Neuronal stem cell (in vitro differentiated cells): Measurements from ENCODE around the gene PRICKLE2. TPM values are rescaled to one million over a fixed set of nuclear protein-coding genes. Genes with fewer than 3 reads are reported as not detected.

ENCODE experiments used
- DNase-seq: peaks from one replicate; pipeline ENCODE4 v3.0.0-alpha.2; 2013; ENCODE audit warnings: low spot score
- H2AFZ ChIP-seq: one replicate; pipeline ENCODE4 v1.6.1; 2013; ENCODE audit warnings: mild to moderate bottlenecking, low read length, inconsistent platforms
- H2AK5ac ChIP-seq: 2 replicates; pipeline ENCODE4 v1.6.1; 2013; ENCODE audit warnings: low read depth, mild to moderate bottlenecking, inconsistent platforms, low read length, moderate library complexity, mixed read lengths
- H2BK120ac ChIP-seq: 2 replicates; pipeline ENCODE4 v1.6.1; 2013; ENCODE audit warnings: low read depth, mild to moderate bottlenecking, inconsistent platforms, low read length, moderate library complexity, mixed read lengths
- H2BK12ac ChIP-seq: one replicate; pipeline ENCODE4 v1.6.1; 2013; ENCODE audit warnings: low read length, inconsistent platforms
- H2BK15ac ChIP-seq: 2 replicates; pipeline ENCODE4 v1.6.1; 2013; ENCODE audit warnings: mild to moderate bottlenecking, low read length, inconsistent platforms, mixed read lengths
- H2BK5ac ChIP-seq: one replicate; pipeline ENCODE4 v1.6.1; 2013; ENCODE audit warnings: inconsistent platforms, mild to moderate bottlenecking, low read length, moderate library complexity
- H3K14ac ChIP-seq: one replicate; pipeline ENCODE4 v1.6.1; 2013; ENCODE audit warnings: low read length, inconsistent platforms
- H3K18ac ChIP-seq: 2 replicates; pipeline ENCODE4 v1.6.1; 2013; ENCODE audit warnings: low read length, inconsistent platforms
- H3K23ac ChIP-seq: 2 replicates; pipeline ENCODE4 v1.6.1; 2013; ENCODE audit warnings: low read depth, mild to moderate bottlenecking, mixed read lengths, low read length, inconsistent platforms; ENCODE audit not compliant: poor library complexity
- H3K27ac ChIP-seq: replicated peaks from 3 replicates; pipeline ENCODE4 v1.5.1; 2013; ENCODE audit warnings: low read length, inconsistent platforms
- H3K27me3 ChIP-seq, 3 experiments: 2 replicates each; pipeline ENCODE4 v1.6.1; 2013; ENCODE audit warnings: low read length in 3 of 3, mild to moderate bottlenecking in 2 of 3, inconsistent platforms in 1 of 3, low read depth in 1 of 3, mixed read lengths in 1 of 3, moderate library complexity in 1 of 3; ENCODE audit not compliant: control insufficient read depth in 3 of 3, insufficient read depth in 3 of 3
- H3K36me3 ChIP-seq, 2 donors: replicated peaks in 1 of 2; 2 replicates each; pipeline ENCODE4 v1.6.1; 2013; ENCODE audit warnings: low read length in 2 of 2; ENCODE audit not compliant: control insufficient read depth in 2 of 2, insufficient read depth in 2 of 2
- H3K4ac ChIP-seq: 2 replicates; pipeline ENCODE4 v1.6.1; 2013; ENCODE audit warnings: inconsistent platforms, mild to moderate bottlenecking, low read length, moderate library complexity
- H3K4me1 ChIP-seq, 2 donors: 1 replicate in 1 of 2; 2 replicates in 1 of 2; pipeline ENCODE4 v1.6.1; 2013; ENCODE audit warnings: low read length in 2 of 2, low read depth in 1 of 2; ENCODE audit not compliant: control insufficient read depth in 2 of 2, insufficient read depth in 1 of 2
- H3K4me2 ChIP-seq: one replicate; pipeline ENCODE4 v1.6.1; 2013; ENCODE audit warnings: mild to moderate bottlenecking, low read length, inconsistent platforms; ENCODE audit not compliant: insufficient read depth, poor library complexity, severe bottlenecking
- H3K4me3 ChIP-seq, 2 donors: 2 replicates each; pipeline ENCODE4 v1.5.1; 2013; ENCODE audit warnings: low read length in 2 of 2, mild to moderate bottlenecking in 2 of 2, inconsistent platforms in 1 of 2, moderate library complexity in 1 of 2
- H3K79me1 ChIP-seq: one replicate; pipeline ENCODE4 v1.6.1; 2013; ENCODE audit warnings: low read depth, mild to moderate bottlenecking, inconsistent platforms, low read length, moderate library complexity
- H3K9ac ChIP-seq: one replicate; pipeline ENCODE4 v1.6.1; 2013; ENCODE audit warnings: mild to moderate bottlenecking, low read depth, low read length, inconsistent platforms; ENCODE audit not compliant: poor library complexity
- H3K9me3 ChIP-seq, 2 donors: replicated peaks in 1 of 2; 2 replicates each; pipeline versions ENCODE3 to v1.6.1; 2013; ENCODE audit warnings: low read length in 2 of 2, mild to moderate bottlenecking in 2 of 2, inconsistent platforms in 1 of 2, low read depth in 1 of 2, mixed read lengths in 1 of 2, moderate library complexity in 1 of 2; ENCODE audit not compliant: control insufficient read depth in 2 of 2, insufficient read depth in 1 of 2
- H4K8ac ChIP-seq: one replicate; pipeline ENCODE4 v1.6.1; 2013; ENCODE audit warnings: low read depth, mild to moderate bottlenecking, inconsistent platforms, low read length, moderate library complexity
- H4K91ac ChIP-seq: one replicate; pipeline ENCODE4 v1.6.1; 2013; ENCODE audit warnings: low read length, low read depth, mild to moderate bottlenecking, inconsistent platforms; ENCODE audit not compliant: poor library complexity
- WGBS, 2 donors: extraction: QIAGEN DNeasy Blood & Tissue Kit; methylation state at CpG; one replicate each; pipeline ENCODE4 v1.1.7; 2013; ENCODE audit warnings: missing lambda C conversion rate in 2 of 2, mixed read lengths in 1 of 2; ENCODE audit not compliant: insufficient read length in 2 of 2, insufficient replicate concordance in 1 of 2; ENCODE audit errors: extremely low coverage in 2 of 2; 5-methylcytosine and 5-hydroxymethylcytosine counted together
- polyA plus RNA-seq, 2 experiments: library from polyadenylated mRNA; stranded (reverse); fragments of 200-250 nt; gene quantifications; one replicate each; pipeline ENCODE4 v1.2.3, GENCODE V29; 2013

The PRICKLE2 gene, protein sequence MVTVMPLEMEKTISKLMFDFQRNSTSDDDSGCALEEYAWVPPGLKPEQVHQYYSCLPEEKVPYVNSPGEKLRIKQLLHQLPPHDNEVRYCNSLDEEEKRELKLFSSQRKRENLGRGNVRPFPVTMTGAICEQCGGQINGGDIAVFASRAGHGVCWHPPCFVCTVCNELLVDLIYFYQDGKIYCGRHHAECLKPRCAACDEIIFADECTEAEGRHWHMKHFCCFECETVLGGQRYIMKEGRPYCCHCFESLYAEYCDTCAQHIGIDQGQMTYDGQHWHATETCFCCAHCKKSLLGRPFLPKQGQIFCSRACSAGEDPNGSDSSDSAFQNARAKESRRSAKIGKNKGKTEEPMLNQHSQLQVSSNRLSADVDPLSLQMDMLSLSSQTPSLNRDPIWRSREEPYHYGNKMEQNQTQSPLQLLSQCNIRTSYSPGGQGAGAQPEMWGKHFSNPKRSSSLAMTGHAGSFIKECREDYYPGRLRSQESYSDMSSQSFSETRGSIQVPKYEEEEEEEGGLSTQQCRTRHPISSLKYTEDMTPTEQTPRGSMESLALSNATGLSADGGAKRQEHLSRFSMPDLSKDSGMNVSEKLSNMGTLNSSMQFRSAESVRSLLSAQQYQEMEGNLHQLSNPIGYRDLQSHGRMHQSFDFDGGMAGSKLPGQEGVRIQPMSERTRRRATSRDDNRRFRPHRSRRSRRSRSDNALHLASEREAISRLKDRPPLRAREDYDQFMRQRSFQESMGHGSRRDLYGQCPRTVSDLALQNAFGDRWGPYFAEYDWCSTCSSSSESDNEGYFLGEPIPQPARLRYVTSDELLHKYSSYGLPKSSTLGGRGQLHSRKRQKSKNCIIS
- polyA plus RNA-seq (2013, experiment 1 of 2), result 2.2 TPM
- 2.3 TPM for polyA plus RNA-seq (2013, experiment 2 of 2)

DNA sequence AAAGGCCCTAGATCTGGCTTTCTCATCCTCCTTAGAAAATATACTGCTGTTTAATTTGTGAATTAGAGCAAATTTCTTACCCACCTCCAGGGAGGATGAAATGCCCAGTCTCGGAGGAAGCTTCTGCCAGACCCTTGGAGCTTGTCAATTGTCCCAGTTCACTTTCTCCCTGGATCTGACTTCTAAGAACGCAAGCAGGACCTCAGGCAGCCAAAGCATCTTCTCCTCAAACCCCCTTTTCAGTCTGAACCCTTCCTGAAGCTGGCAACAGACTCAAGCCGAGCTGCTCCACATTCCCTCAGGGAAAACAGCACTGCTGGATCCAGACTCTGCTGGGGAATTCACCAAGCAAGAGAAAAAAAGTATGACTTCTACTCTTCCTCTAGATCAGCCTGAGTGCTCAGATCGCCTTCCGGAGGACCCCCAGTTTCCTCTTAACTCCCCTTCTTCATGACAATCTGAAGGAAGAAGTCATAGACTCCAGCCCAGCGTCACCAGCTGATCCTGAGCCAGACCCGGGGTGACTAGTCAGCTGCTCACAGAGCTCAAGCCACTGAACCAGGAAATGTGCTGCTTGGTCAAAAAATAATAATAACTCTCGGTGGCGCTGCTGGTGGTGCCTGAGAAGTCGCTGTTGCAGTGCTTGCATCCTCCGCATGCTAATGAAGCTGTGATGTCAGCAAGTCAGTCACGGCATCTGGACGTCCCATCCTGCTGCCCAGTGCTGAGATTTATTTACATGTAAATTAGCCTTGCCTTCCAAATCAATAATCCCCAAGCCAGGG is at the start of gene PRICKLE2:
TSS of gene PRICKLE2 (minus strand) at position 641 of the 785 bp plus-strand sequence. CDS start 26,539 bp downstream, outside the sequence.
- no peaks in the 10 kb centered on the region for H3K36me3 ChIP-seq
- no peak within 1 kb of the TSS for H2BK12ac ChIP-seq
- peak within 1 kb of the TSS; percentile 57 for H3K4me2 ChIP-seq
- peak within 1 kb of the TSS; percentile 81 for H2AFZ ChIP-seq
- peak within 1 kb of the TSS; percentile 18 to 36 for H3K4me3 ChIP-seq
- no peak within 1 kb of the TSS for H3K14ac ChIP-seq
- H3K4me1 ChIP-seq, result peaks cover 25 to 40% of the 10 kb centered on the region in 2 donors
- H3K23ac ChIP-seq, result no peak within 1 kb of the TSS
- no CpG with 5 or more reads among the region's 13 CpGs for WGBS, 2 donors
- peak; percentile 67 for DNase-seq
- no peak within 1 kb of the TSS for H2BK5ac ChIP-seq
- no peaks in the 10 kb centered on the region for H3K9me3 ChIP-seq
- H3K4ac ChIP-seq, result no peak within 1 kb of the TSS
- H2AK5ac ChIP-seq, result no peak within 1 kb of the TSS
- H3K9ac ChIP-seq, result no peak within 1 kb of the TSS
- H4K8ac ChIP-seq, result no peak within 1 kb of the TSS
- no peak within 1 kb of the TSS for H2BK15ac ChIP-seq
- H3K27ac ChIP-seq, result no peak within 1 kb of the TSS
- H4K91ac ChIP-seq, result no peak within 1 kb of the TSS
- H2BK120ac ChIP-seq, result no peak within 1 kb of the TSS
- no peak within 1 kb of the TSS for H3K18ac ChIP-seq
- H3K27me3 ChIP-seq, result no peaks in the 10 kb centered on the region
- H3K79me1 ChIP-seq, result no peaks in the 10 kb centered on the region

DNA sequence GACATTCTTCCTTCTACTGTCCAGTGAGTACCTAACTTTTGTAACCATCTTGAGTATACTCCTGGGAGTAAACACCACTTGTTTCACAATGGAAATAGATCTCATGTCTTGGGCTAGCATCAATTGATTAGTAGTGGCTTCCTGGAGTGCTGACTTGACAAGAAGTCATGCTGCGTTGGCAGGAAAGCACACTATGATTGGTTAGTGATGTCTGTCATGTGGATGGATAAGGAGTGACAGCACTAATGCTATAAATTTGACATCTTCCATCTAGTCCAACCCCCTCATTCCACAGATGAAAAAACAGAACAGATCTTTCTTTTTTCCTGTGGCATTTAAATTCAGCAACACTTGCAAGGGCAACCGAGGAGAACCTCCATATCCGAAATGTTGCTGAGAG is 47.6 kb upstream of the PRICKLE2 start:
- H3K4me2 ChIP-seq, result no peak overlapping the region
- no peak overlapping the region for H3K27ac ChIP-seq

DNA sequence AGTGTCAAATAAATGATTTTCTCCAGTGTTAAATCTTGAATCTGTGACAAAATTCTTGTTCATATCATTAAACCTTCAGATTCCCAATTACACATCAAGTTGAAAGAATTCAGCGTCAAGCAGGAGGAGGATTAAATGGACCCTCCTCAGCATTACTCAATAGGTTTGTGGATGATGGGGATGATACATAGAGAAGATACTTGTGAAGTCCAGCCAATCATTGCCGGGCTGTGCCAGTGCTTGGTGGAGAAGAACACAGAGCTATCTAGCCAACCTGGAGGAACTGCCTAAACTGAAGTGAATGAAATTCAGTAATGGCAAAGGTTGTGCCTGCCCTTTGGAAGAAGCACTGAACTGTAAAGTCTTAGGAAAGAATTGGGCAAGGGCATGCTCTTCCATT is 47.0 kb upstream of the PRICKLE2 start:
- Histone ChIP-seq H2BK120ac (no peak overlapping the region), H2AK5ac (no peak overlapping the region), H3K23ac (no peak overlapping the region), H4K8ac (no peak overlapping the region), H3K4me3 (no peak overlapping the region), H2BK5ac (no peak overlapping the region), H3K4me1 (peaks cover 3 to 7% of the 10 kb centered on the region in 2 donors), H2AFZ (no peak overlapping the region), H3K9me3 (peaks cover 1 to 17% of the 10 kb centered on the region in 2 donors), H3K14ac (no peak overlapping the region), H3K36me3 (no peaks in the 10 kb centered on the region), H3K9ac (no peak overlapping the region), H3K4me2 (no peak overlapping the region), H2BK12ac (no peak overlapping the region), H3K18ac (no peak overlapping the region), H3K27ac (no peak overlapping the region), H3K79me1 (no peaks in the 10 kb centered on the region), H3K27me3 (no peaks in the 10 kb centered on the region), H3K4ac (no peak overlapping the region), H2BK15ac (no peak overlapping the region), H4K91ac (no peak overlapping the region)
- no CpG with 5 or more reads among the region's 2 CpGs for WGBS, 2 donors
- no peak for DNase-seq

More for the DNA sequence above, 47.6 kb upstream of the PRICKLE2 start:
- Histone ChIP-seq H3K36me3 (no peaks in the 10 kb centered on the region), H2BK12ac (no peak overlapping the region), H3K14ac (no peak overlapping the region), H3K4ac (no peak overlapping the region), H4K91ac (no peak overlapping the region), H3K79me1 (no peaks in the 10 kb centered on the region), H2BK5ac (no peak overlapping the region), H4K8ac (no peak overlapping the region), H3K9ac (no peak overlapping the region), H2BK120ac (no peak overlapping the region), H3K4me1 (peaks cover 3 to 7% of the 10 kb centered on the region in 2 donors), H3K27me3 (no peaks in the 10 kb centered on the region), H3K4me3 (no peak overlapping the region), H2AFZ (no peak overlapping the region), H3K9me3 (peaks cover 1 to 17% of the 10 kb centered on the region in 2 donors), H3K23ac (no peak overlapping the region), H2AK5ac (no peak overlapping the region), H2BK15ac (no peak overlapping the region), H3K18ac (no peak overlapping the region)
- no peak for DNase-seq
- WGBS, 2 donors, result no CpG with 5 or more reads among the region's 3 CpGs
